Activated CD8-positive, alpha-beta memory T cell treated with anti-CD3 and anti-CD28 coated beads for 4 hours (primary cell): ENCODE measurements around the gene FOXA1.

Experiments
- DNase-seq, 2 donors: peaks; one replicate each; pipeline ENCODE4 v3.0.0-alpha.2; 2020; ENCODE audit warnings: low read depth in 2 of 2

FOXA1 gene

GRCh38 chr14:37594971-37595808 is at the start of gene FOXA1, which contains the start of gene TTC6:
TSS of gene FOXA1 (minus strand) at chr14:37595249. CDS start at chr14:37594972, 277 bp downstream.
TSS of gene TTC6 (plus strand) at chr14:37595629. CDS start at chr14:37622065, 26,436 bp downstream.
- DNase-seq = no peak

- DNase-seq = no peak
Measured at GRCh38 chr14:37643701-37644100, 48.7 kb upstream of the FOXA1 start.

GRCh38 chr14:37642125-37642524 is 47.1 kb upstream of the FOXA1 start:
- DNase-seq = no peak

GRCh38 chr14:37641117-37641516 is 46.1 kb upstream of the FOXA1 start:
- no peak for DNase-seq

- no peak for DNase-seq
Measured at GRCh38 chr14:37638599-37638998, 43.5 kb upstream of the FOXA1 start.

- no peak for DNase-seq
Measured at GRCh38 chr14:37637341-37637740, 42.3 kb upstream of the FOXA1 start.

GRCh38 chr14:37625597-37626595 is 30.8 kb upstream of the FOXA1 start:
- no peak for DNase-seq

- DNase-seq = no peak
Measured at GRCh38 chr14:37623971-37624370, 28.9 kb upstream of the FOXA1 start.

GRCh38 chr14:37623426-37623951 is 28.4 kb upstream of the FOXA1 start:
- DNase-seq = no peak

- DNase-seq = no peak
Measured at GRCh38 chr14:37622231-37622923, 27.3 kb upstream of the FOXA1 start.

- no peak for DNase-seq
Measured at GRCh38 chr14:37620856-37621255, 25.8 kb upstream of the FOXA1 start.

- DNase-seq = no peak
Measured at GRCh38 chr14:37618498-37619028, 23.5 kb upstream of the FOXA1 start.

- DNase-seq = no peak
Measured at GRCh38 chr14:37617864-37618365, 22.9 kb upstream of the FOXA1 start.

- DNase-seq = no peak
Measured at GRCh38 chr14:37616853-37617252, 21.8 kb upstream of the FOXA1 start.

GRCh38 chr14:37615582-37616289 is 20.7 kb upstream of the FOXA1 start:
- DNase-seq = no peak

GRCh38 chr14:37610945-37611523 is 16.0 kb upstream of the FOXA1 start:
- DNase-seq = no peak

GRCh38 chr14:37608649-37609048 is 13.6 kb upstream of the FOXA1 start:
- DNase-seq = no peak

GRCh38 chr14:37606678-37607077 is 11.6 kb upstream of the FOXA1 start:
- no peak for DNase-seq

GRCh38 chr14:37603688-37604251 is 8.7 kb upstream of the FOXA1 start:
- no peak for DNase-seq
